ENCODE data around the gene CALCOCO1.

The CALCOCO1 gene

DNA sequence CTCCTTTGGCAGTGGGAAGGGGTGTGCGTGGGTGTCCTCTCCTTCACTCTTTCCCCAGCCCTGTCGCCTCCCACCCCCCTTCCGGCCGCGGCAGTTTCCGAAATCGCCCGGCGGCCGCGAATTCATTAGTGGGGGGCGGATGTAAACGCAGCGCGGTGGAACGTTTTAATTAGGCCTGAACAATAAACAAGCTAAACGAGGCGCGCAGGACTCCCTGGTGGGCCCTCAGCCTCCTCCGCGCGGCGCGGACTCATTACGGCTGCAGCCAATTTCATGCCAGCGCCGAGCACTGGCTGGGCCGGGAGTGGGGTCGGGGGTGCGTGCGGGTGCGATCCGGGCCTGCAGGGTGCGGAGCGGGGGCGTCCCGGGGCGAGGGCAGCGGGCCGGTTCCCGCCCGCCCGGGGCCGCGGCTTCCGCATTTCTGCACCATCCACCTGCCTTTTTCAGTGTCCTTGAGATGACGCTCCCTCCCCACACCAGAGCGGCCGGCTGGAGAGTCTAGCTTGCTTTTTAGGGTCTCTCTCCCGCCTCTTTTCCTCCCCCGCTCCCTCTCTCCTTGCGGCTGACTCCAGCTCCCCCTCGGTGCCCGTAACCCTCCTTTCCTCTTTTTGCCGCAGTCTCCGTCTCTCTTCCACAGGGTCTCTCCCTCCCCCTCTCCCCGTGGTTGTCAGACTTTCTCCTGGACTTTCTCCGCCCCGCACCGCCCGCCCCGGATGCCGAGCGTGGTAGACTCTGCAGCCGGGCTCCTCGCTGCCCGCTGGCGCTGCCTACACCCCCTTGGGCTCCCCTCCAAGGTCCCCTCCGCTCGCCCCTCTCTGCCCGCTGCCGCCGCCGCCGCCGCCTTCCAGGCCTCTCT, 24.3 kb upstream of the CALCOCO1 start, which contains the start of gene CISTR:
TSS of gene CISTR (minus strand) at position 644 of the 856 bp plus-strand sequence.
- peak; percentile 21 to 42 for DNase-seq

DNA sequence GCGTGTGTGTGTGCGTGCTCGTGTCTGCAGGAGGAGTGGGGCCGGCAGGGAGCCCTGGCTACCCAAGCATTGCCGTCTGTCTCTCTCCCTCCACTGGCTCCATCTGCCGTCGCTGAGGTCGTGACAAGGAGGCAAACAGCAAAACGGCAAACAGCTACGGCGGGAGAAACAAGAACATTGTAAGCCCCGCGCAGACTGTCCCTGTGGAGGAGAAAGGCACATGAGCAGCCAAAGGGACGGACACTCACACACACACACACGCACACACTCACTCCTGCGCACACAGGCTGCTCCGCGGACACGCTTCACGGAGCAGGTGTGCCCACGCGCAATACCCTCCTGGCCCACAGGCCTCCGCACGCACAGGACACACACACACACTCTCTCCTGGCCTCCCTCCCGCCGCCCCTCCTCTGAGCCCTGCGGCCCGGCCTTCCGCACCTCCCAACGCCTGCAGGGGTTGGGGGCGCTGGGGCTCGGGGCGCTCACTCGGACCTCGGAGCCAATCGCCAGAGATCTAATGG, 23.6 kb upstream of the CALCOCO1 start:
- peak; percentile 20 to 35 for DNase-seq

DNA sequence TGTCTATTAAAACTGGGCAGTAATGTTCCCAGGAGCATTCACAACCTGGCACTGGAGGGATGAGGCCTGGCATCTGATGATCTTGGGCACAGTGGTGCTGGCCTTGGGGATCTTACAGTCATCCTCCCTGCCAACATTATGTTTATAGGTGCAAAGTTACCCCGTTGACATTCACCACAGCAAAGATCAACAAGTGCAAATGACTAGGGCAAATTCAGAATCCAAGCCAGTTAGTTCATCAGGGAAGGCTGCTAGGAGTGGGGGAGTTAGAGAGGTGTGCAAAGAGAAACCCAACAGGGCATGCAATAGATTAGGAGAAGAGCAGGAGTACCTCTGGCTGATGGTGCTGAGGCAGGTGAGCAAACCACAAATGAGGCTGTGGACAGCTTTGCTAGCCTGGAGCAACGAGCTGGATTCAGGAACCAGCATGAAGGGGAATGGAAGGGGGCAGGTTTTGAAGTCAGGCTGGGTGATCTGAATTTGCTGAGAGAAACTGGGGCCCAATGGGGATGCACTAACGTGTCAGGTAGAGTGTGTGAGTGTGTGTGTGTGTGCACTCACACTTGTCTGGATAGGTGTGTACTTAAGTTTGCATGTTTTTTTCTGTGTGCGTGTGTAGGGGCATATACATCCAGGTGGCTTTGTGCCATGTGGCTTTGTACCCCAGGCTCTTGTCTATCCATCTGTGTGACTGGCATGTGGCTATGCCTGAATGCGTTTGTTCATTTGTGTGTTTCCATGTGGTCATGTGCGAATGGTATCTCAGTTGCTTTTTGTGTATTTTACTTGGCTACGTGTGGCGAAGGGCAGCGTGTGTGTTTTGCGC, 22.9 kb upstream of the CALCOCO1 start:
- DNase-seq = no peak

DNA sequence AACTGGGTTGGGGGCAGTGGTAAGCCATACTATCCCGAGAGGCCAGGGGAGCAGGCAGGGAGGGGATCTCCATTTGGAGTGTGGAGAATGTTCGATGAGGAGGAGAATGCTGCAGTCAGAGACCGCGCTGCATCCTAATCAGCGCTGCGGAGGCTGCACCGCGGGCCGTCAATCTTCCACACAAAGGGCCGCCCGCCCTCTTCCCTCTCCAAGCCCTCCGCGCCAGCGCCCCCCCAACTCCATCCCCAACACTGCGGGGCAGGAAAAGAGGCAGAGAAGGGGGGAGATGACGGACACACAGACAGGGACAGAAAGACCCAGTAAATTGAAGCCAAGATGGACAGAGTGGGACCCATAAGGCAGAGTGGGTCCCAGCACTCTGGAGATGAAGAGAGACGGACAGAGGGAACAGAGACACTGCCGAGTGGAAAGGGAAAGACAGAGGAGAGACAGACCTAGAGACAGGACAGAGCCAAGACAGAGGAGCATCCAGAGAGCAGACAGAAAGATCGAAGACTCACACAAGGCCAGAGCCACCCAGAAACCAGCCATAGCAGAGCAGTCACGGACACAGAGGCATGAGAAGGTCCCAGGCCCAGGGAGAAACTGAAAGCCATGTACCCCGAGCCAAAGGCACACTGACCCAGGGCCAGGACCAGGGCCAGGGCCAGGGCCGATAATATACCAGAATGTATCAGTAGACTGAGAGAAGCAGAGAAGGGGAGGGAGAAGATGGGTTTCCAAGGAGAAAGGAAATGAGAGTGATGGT, 21.0 kb upstream of the CALCOCO1 start:
- DNase-seq = no peak

DNA sequence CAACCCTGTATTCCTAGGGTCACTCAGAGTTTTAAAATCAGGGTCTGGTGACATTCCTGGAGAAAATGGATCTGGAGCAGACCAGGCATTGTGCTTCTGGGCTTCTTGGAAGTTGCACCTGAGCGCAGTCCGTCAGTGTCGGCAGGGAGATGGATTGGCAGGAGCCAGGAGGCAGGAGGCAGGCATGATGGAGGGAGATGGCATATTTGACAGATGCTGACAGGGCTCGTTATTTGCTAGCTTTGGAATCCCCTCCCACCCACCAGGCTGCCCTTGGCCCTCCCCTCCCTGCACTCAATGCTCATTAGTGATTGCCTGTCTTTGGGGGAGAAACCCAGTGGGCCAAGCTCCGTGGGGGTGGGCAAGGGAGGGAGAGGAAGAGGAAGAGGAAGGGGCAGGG, 19.8 kb upstream of the CALCOCO1 start:
- no peak for DNase-seq

DNA sequence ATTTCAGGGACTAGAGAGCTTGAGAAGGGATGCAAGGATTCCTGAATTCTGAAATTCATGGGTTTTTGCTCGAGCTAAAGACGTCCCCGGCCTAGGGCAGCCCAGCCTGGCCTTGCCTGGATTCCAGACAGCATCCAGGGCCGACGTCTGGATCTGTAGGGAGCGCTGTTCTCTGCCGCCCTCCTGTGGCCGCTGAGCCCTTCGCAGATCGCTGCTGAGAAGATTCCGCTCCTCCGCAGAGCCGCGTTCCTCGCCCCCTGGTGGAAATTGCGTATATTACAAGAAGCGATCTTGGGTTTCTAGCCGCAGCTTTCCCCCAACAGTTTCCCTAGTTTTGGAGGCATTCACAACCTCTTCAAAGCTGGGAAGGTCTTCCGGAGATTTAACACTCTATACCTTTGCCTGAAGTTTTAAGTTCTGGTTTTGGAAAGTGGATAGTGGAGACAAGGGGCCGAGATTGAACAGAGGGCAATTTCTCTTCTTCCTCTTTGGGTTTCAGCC, 19.4 kb upstream of the CALCOCO1 start:
- DNase-seq = peak; percentile 84 to 89

DNA sequence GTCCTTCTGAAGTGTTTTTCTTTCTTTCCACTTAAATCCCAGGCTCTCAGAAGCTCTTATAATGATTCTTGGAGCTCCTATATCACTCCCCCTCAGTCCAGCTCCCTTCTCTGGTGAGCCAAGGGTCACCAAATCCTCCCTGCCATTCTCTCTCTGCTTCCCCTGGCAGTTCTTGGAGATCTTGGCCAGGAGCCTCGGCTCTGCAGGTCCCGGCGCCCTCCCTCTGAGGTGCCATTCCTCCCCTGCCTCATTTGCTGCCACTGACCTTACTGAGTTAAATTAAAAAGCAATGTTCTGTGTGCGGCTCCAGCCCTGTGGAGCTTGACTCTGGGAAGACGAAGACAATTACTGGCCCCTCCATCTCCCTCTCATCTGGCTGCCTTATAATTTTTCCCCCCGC, 17.5 kb upstream of the CALCOCO1 start:
- no peak for DNase-seq

DNA sequence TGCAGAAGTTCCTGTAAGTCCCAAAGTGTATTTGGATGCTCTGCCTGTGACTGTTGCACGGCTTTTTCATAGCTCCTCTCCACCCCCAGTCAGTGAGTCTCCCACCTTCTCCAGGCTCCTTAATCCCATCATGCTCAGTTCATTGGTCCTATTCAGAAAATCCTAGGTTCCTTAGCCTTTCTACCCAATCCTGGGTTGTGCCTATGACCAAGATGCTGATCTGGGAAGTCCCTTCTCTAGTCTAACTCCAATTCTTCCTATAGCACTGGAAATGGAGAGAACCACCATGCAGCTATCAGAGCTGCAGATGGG, 16.8 kb upstream of the CALCOCO1 start:
- no peak for DNase-seq

DNA sequence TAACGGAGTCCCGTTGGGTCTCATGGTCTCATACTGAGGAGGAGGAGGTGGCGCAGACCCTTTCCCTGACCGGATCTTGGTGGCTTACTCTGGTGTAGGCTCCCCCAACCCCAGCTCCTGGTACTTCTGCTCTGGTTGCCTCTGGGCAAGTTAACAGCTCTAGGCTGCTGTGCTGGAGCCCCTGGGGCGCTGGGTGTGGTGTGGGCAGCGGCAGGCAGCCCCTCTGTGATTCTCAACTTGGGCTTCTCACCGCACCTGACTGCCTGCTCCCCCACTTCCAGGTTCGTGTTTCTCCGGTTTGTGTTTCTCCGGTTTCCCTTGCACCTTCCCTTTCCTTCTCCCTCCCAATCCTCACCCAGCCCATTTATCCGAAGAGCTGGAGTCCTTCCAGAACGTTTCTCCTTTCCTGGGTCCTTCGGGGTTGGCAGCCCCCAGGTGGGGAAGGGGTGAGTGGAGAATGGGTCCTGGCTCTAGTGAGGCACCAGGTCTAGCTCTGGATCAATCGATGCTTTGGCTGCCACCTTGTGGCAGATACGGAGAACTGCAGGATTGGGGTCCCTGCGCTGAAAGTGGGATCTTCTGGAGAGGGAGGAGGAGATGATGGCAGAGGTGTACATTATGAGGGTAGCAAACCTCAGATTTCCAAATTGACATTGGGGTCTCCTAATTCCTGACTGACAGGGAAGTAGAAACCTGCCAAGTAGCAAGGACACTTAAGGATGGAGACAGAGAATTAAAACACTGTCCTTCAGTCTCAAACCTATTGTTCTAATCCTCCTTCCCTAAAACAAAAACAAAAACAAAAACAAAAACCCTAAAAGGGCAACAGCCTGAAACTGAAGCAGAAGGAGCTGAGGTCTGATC, 16.2 kb upstream of the CALCOCO1 start:
- DNase-seq = peak; percentile 61 to 77

DNA sequence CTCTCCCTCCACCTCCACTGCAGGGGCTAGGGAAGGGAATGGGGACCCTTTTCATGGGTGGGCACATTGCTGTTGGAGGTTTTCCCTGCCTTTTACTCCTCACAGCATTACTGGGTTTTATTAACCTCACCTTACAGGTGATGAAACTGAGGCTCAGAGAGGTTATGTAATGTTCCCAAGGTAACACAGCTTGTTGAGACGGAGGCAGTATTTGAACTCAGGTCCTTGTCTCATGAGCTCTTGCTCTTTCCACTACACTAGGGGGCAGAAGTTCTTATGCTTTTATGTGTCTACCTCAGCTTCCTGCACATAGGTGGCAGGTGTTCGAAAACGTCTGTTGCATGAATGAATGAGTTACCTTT, 12.9 kb upstream of the CALCOCO1 start:
- DNase-seq = no peak

DNA sequence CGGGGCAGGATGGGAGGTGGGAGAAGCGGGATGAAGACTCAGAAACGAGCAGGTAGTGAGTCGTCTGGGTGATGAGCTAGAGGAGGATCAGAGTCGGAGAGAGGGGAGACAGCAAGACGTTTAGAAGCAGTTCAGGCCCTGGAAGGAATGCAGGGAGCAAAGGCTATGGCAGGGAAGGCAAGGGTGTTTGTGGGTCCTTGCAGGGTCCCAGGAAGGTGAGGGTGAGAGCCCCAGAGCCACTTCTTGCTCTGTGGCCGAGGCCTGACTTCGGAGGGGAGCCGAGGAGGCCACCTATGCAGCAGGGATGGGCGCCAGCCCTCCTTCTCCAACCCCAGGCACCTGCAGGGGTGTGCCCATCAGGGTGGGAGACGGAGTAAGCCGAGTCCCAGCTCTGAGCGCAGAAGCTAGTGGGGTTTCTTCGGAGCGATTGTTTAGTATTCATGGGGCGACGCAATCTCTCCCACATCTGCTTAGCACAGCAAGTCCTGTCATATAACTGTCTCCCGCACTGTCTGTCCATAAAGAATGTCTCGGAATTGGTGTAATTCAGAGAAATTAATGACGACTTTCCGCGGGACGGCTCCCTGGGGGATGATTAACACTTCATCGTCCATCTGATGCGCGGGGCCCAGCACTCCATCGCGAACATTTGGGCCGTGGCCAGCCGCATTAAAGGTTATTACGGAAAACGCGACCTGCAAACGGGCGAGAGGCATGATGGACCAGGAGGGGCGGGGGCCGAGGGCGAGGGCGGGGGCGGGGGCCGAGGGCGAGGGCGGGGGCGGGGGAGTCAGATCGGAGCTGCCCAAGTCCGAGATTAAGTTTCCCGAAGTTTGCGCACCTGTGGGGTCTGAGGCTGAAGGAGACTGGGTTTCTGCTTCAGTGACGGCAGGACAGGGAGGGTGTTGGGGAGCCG, 12.2 kb upstream of the CALCOCO1 start:
- DNase-seq = no peak

DNA sequence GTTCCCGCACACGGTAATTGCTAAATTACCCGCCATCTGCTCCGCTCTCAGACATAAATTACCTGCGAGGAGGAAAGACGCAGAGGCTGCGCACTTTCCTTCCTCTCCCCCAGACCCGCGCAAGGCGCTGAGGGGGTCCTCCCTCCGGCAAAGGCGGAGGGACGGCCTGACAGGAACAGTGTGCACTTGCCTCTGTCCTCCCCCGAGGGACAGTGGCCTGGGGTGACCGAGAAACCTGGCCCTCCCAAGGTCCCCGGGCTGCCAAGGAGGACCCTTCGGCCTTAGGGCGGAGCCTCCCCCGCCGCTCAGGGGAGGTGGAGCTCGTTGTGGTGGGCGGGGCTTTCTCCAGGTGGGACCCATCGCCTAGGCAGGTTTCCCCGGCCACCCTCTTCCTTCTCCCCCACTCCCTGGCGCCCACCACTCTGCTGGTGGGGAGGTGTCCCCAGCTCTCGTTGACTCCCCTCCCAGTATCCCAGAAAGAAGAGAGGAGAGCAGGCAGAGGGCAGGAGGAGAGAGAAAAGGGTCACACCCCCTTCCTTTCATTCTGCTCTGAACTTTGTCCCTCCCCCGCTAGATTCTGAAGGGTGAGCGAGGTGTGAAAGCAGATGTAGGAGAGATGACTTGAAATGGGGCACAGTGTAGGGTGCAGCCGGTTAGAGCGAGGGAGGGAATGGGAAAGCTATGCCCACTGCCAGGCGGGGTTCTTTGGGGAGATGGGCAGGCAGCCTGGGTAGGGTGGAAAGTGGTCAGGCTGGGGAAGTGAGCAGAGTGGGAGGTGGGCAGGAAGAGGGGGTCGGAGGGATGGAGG, 11.4 kb upstream of the CALCOCO1 start:
- peak; percentile 12 to 47 for DNase-seq

DNA sequence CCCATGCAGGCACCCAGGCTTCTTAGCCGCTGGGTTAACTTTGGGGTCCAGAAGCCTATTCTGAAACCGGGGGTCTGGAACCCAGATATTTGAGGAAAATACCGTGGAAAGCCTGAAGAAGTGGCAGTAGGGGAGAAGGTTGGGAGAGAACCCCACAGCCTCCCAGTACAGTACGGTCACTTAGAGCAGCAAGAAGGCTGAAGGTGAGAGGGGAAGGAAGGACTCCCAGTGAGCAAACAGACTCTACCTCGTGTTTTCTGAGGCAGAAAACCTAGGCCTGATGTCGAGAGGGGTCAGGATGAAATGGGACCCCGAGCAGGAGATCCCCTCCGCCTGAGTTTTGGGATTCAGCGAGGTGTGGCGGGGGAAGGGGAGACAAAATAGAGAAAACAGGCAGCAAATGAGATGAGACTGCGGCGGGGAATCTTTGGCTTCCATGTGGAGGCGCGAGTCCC, 10.7 kb upstream of the CALCOCO1 start:
- DNase-seq = no peak

DNA sequence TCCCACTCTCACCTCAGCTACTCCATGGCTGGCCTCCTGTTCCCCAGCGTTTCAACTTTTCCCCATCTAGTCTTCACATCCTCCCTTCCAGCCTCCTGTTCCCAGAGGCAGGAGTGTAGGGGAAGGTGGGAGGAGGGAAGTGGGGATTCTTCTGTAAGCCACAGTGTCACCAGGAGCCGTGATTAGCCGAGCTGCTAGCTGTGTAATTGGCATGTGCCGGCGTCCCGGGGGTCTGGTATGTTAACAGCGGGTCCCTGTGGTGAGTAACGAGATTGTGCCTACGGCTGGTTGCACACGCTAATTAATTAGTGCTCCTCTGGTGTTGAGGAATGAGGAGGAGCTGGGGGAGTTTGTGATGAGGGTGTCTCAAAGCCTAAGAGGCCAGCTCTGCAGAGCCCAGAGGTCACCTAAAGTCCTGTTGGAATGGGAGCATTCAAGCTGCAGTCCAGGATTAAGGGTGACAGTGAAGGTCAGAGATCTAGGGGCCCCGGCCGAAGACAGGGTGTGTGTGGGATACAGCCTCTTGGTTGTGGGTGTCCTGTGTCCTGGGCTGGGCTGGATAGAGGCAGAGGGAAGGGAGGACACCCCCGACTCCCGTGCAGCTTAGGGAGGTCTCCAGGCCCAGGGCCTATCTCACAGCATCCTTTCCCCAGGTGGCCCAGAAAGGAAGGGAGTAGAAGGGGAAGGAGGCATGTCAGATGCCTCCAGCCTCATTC, 10.0 kb upstream of the CALCOCO1 start:
- no peak for DNase-seq

DNA sequence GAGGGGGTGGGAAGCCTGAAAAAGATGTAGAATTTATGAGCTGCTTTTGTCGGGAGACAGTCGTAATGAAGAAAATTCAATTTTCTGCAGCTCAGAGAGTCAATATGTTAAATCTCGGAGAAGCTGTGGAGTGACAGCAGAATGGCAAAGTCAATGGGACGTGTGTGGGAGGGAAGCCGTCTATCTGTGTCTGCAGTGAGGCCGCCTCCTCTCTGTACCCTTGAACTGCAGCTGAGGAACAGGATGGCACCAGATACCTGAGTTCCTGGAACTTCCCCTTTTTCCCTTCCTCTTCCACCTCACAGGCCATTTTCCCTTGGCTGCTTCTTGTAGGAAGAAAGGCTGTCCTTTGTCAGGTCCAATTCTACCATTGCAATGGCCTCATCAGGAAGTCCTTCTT, 9.3 kb upstream of the CALCOCO1 start:
- DNase-seq = no peak

DNA sequence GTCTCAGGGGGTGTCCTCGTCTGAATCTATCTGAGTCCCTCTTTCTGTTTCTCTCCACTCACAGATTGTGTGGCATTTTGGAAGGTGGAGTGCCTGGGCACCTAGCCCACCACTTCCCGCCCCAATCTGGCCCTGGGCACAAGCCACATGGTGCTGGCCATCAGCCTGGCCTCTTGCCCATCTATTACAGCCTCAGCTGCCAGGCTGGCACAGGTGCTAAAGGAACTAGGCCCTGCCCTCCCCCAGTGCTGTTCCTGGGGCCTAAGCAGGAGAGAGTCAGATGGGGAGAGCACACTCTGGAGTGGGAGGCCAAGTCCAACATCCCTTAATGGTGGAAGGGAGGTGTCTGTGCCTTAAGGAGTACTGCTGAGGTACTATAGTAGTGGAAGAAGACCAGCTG, 8.3 kb upstream of the CALCOCO1 start:
- DNase-seq = no peak

DNA sequence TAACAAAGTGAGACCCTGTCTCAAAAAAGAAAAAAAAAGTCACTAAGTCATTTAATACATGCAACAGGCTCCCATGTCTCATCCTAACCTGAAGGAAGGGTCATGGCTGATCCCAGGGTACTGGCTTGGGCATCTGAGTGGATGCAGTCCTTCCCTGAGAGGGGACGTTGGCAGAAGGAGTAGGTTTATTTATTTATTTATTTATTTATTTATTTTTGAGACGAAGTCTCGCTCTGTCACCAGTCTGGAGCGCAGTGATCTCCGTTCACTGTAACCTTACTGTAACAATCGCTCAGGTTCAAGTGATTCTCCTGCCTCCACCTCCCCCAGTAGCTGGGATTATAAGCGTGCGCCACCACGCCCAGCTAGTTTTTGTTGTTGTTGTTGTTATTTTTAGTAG, 7.2 kb upstream of the CALCOCO1 start:
- no peak for DNase-seq

DNA sequence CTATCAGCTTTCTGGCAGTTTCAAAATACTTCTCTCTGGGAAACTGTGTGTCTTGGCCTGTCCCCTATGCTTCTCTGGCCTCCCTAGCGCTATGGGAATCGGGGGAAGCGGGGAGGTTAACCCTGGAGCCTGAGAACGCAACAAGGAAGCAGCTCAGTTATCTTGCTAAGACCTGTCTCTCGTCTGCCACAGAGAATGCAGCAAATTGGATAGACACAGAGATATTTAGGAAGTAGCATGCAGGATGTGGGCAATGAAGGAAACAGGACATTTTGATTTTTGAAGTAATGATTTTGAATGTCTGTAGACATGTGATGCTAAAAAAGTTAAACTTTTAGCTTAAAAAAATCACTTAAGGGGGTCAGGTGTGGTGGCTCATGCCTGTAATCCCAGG, 6.6 kb upstream of the CALCOCO1 start:
- no peak for DNase-seq

Measured in CD4-positive, alpha-beta T cell treated with Interferon alpha-2 for 1 hour (primary cell).